ENCODE measurements around the gene SLC17A5.
A peak's percentile ranks its signal among the peaks of the same experiment; 100 is the strongest.
"Not testable (repeated sequence)": the region's sequence is repeated elsewhere in the genome, so short reads cannot be mapped to it uniquely, and the experiment has no call there.

SLC17A5 gene

GRCh38 chr6:73614802-73615201, 39.0 kb downstream of the SLC17A5 start:
- DNase-seq (ENCODE audit: low spot score): no peak

GRCh38 chr6:73613806-73614536, 39.8 kb downstream of the SLC17A5 start:
- no peak for DNase-seq (ENCODE audit: low spot score)

GRCh38 chr6:73612611-73613010, 41.2 kb downstream of the SLC17A5 start:
- no peak for DNase-seq (ENCODE audit: low spot score)

GRCh38 chr6:73610444-73611275, 43.1 kb downstream of the SLC17A5 start:
- DNase-seq (ENCODE audit: low spot score): peak; percentile 70

GRCh38 chr6:73608761-73609160, 45.0 kb downstream of the SLC17A5 start:
- DNase-seq (ENCODE audit: low spot score): no peak

- no peak for DNase-seq (ENCODE audit: low spot score)
These were observed 47.4 kb downstream of the SLC17A5 start for GRCh38 chr6:73606428-73606827.

- no peak for DNase-seq (ENCODE audit: low spot score)
These were observed 49.3 kb downstream of the SLC17A5 start for GRCh38 chr6:73604461-73604860.

- no peak for DNase-seq (ENCODE audit: low spot score)
These were observed 49.8 kb downstream of the SLC17A5 start for GRCh38 chr6:73604020-73604419.

- peak; percentile 15 for DNase-seq (ENCODE audit: low spot score)
These were observed 67.3 kb downstream of the SLC17A5 start for GRCh38 chr6:73586416-73586974.

- DNase-seq (ENCODE audit: low spot score): peak; percentile 66
These were observed 68.0 kb downstream of the SLC17A5 start for GRCh38 chr6:73585566-73586415.

- DNase-seq (ENCODE audit: low spot score): no peak
These were observed 72.5 kb downstream of the SLC17A5 start for GRCh38 chr6:73581293-73581692.

GRCh38 chr6:73580247-73581149, 73.3 kb downstream of the SLC17A5 start:
- DNase-seq (ENCODE audit: low spot score): peak; percentile 100

- peak; percentile 76 for DNase-seq (ENCODE audit: low spot score)
These were observed 73.9 kb downstream of the SLC17A5 start for GRCh38 chr6:73579851-73580246.

GRCh38 chr6:73579389-73579788, 74.4 kb downstream of the SLC17A5 start:
- no peak for DNase-seq (ENCODE audit: low spot score)

- no peak for DNase-seq (ENCODE audit: low spot score)
These were observed 76.1 kb downstream of the SLC17A5 start for GRCh38 chr6:73577676-73578075.

- not testable (repeated sequence) for DNase-seq (ENCODE audit: low spot score)
These were observed 81.3 kb downstream of the SLC17A5 start for GRCh38 chr6:73572531-73572930.

- not testable (repeated sequence) for DNase-seq (ENCODE audit: low spot score)
These were observed 82.3 kb downstream of the SLC17A5 start for GRCh38 chr6:73571218-73572181.

GRCh38 chr6:73569121-73569520, 84.7 kb downstream of the SLC17A5 start:
- DNase-seq (ENCODE audit: low spot score): no peak

GRCh38 chr6:73566954-73567591, 86.7 kb downstream of the SLC17A5 start:
- DNase-seq (ENCODE audit: low spot score): no peak

Data from kidney capillary endothelial cell (primary cell).